Loucy (cell line): ENCODE data around the gene CPLANE1.

Source experiments
- CTCF ChIP-seq: fragments of 200-600 bp; sonication (generic); conservative IDR thresholded peaks from 2 replicates; pipeline ENCODE4 v1.5.1; 2014; ENCODE audit warnings: mild to moderate bottlenecking, antibody characterized with exemption, low read length
- EZH2phosphoT487 ChIP-seq: fragments of 200-600 bp; IDR thresholded peaks from 2 replicates; pipeline ENCODE4 v1.6.1; 2018; ENCODE audit warnings: antibody characterized with exemption, mild to moderate bottlenecking, moderate library complexity, borderline replicate concordance

- TF ChIP-seq CTCF = no peak
- no peak for TF ChIP-seq EZH2phosphoT487
These were observed 139.0 kb downstream of the CPLANE1 start for GRCh38 chr5:37110135-37110534.
